Ovary (tissue), 9 donors: ENCODE measurements around the gene DNAJA3. TPM values are rescaled to one million over a fixed set of nuclear protein-coding genes. Genes with fewer than 3 reads are reported as not detected.

ENCODE experiments used
- DNase-seq, 5 donors: peaks; one replicate each; pipeline ENCODE4 v3.0.0-alpha.2; 2019 to 2020
- H3K27ac ChIP-seq, 2 donors: fragments of 200-600 bp; one replicate each; pipeline versions ENCODE4 v1.5.1 to v1.8.0; 2019 to 2022
- H3K27me3 ChIP-seq: fragments of 200-600 bp; one replicate; pipeline ENCODE4 v1.8.0; 2022
- H3K36me3 ChIP-seq: fragments of 200-600 bp; sonication (generic); one replicate; pipeline ENCODE4 v1.5.1; 2019
- H3K4me1 ChIP-seq: one replicate; pipeline ENCODE4 v1.8.1; 2013; ENCODE audit warnings: mild to moderate bottlenecking, moderate library complexity; ENCODE audit not compliant: insufficient read depth
- H3K4me3 ChIP-seq: fragments of 200-600 bp; sonication (generic); one replicate; pipeline ENCODE4 v1.5.1; 2017
- H3K9me3 ChIP-seq, 2 donors: fragments of 200-600 bp in 1 of 2; sonication (generic) in 1 of 2; one replicate each; pipeline versions ENCODE4 v1.5.1 to v1.8.1; 2013 to 2019; ENCODE audit warnings: mild to moderate bottlenecking in 1 of 2, moderate library complexity in 1 of 2
- CTCF ChIP-seq, 3 donors: fragments of 450-650 bp in 2 of 3; fragments of 200-600 bp in 1 of 3; IDR thresholded peaks; one replicate each; pipeline versions ENCODE4 v1.5.1 to v1.8.0; 2016 to 2022; ENCODE audit warnings: antibody characterized with exemption in 3 of 3, mild to moderate bottlenecking in 1 of 3
- EP300 ChIP-seq: sonication (generic); formaldehyde crosslinking; IDR thresholded peaks from one replicate; pipeline ENCODE4 v1.6.1; 2017; ENCODE audit warnings: antibody characterized with exemption
- POLR2A ChIP-seq: fragments of 450-650 bp; IDR thresholded peaks from one replicate; pipeline ENCODE4 v1.6.1; 2017; ENCODE audit warnings: antibody characterized with exemption, mild to moderate bottlenecking, moderate library complexity
- WGBS, 3 donors: extraction: QIAGEN DNeasy Blood & Tissue Kit in 1 of 3; methylation state at CpG; one replicate each; pipeline versions ENCODE4 v1.1.5 to v1.1.7; 2013 to 2017; 5-methylcytosine and 5-hydroxymethylcytosine counted together
- intact Hi-C, 4 donors: fragments of 100-400 bp; cut with DNase I; formaldehyde crosslinking; loops; one replicate each; pipeline versions ENCODE4 v1.11.0 to v1.15.1; 2022 to 2023
- polyA plus RNA-seq, 2 donors: library from polyadenylated mRNA; stranded (reverse); fragments of 200-250 nt in 1 of 2; fragments of 350-450 nt in 1 of 2; fragmentation: Illumina TruSeq in 1 of 2; extraction: RNeasy Lipid Tissue Mini Kit (QIAGEN cat#74804) in 1 of 2; gene quantifications; one replicate each; pipeline ENCODE4 v1.2.3, GENCODE V29; 2013 to 2014
- total RNA-seq, 7 donors: library from RNA; depleted of rRNA in 2 of 7; stranded (reverse); fragments of >200 nt in 2 of 7; fragmentation: NEBNext Ultra II Directional in 3 of 7; extraction: Animal tissue kit (Norgen Biotek cat#: 25700) in 3 of 7; gene quantifications; one replicate each; pipeline versions ENCODE4 v1.1.0 to v1.2.4, GENCODE V29; 2016 to 2023
- donor health status: DM: no; HTN: no; CAD: no; lungs with moderate emphysema.
- donor health status: DM: no; HTN: no; CAD: no.
- donor health status: Bipolar disorder and iron deficiency.
- donor health status: DM: yes; HTN: yes; CAD: no.
- donor health status: DM: no; HTN: no; CAD: no.
- donor health status: DM: yes; HTN: yes; CAD: no.

Gene DNAJA3
- total and polyA plus RNA-seq, 9 donors = 26.4 to 47.0 (median 35.2) TPM

GRCh38 chr16:4386451-4386805, 39.2 kb upstream of the DNAJA3 start:
- peak overlapping the region in 1 of 2 donors; percentile 1 for H3K27ac ChIP-seq
- H3K4me3 ChIP-seq = no peak overlapping the region
- H3K4me1 ChIP-seq = peaks cover 11% of the 10 kb centered on the region
- no peaks in the 10 kb centered on the region for H3K36me3 ChIP-seq
- DNase-seq = no peak
- 40 to 55% (median 43%) methylated on average over 8 of the region's 8 CpGs for WGBS, 3 donors
- intact Hi-C loops = no loop called here
- no peak for TF ChIP-seq EP300
- TF ChIP-seq CTCF (IDR thresholded peaks at IDR 0.05) = no peak
- no peak for TF ChIP-seq POLR2A
- no peaks in the 10 kb centered on the region for H3K27me3 ChIP-seq
- no peaks in the 10 kb centered on the region for H3K9me3 ChIP-seq

DNA sequence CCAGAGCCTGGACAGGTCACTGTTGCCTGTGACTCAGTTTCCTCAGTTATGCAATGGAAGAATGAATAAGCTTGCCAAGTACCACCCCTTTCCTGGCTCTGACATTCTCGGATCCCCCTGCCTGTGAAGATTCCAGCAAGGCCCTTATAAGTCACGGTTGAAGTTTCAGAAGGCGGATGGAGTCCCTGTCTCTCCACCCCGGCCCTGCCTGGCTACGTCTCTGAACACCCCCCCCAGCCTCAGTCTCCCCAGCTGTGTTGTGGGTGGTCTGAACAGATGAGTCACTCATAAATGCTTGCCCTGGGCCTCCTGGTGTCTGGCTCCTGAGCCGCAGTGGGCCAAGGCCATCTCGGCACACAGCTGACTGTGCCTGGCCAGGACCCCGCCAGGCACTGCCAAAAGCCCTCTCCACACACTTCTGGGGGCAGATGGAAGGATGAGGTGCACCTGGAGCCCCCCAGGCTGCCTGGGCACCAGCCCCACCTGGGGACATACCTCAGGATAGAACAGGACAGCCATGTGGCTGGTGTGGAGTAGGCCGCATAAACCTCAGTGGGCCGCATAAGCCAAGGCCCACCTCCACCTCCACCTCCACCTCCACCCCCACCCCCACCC, 38.6 kb upstream of the DNAJA3 start:
- no peak for TF ChIP-seq EP300
- TF ChIP-seq POLR2A = no peak
- no peak for TF ChIP-seq CTCF (IDR thresholded peaks at IDR 0.05)
- 34 to 47% (median 38%) methylated on average over 10 of the region's 10 CpGs for WGBS, 3 donors
- no peaks in the 10 kb centered on the region for H3K9me3 ChIP-seq
- no peak for DNase-seq
- H3K27me3 ChIP-seq = no peaks in the 10 kb centered on the region
- H3K4me1 ChIP-seq = peaks cover 14% of the 10 kb centered on the region
- intact Hi-C loops = no loop called here
- H3K36me3 ChIP-seq = no peaks in the 10 kb centered on the region
- no peak overlapping the region for H3K27ac ChIP-seq
- no peak overlapping the region for H3K4me3 ChIP-seq

DNA sequence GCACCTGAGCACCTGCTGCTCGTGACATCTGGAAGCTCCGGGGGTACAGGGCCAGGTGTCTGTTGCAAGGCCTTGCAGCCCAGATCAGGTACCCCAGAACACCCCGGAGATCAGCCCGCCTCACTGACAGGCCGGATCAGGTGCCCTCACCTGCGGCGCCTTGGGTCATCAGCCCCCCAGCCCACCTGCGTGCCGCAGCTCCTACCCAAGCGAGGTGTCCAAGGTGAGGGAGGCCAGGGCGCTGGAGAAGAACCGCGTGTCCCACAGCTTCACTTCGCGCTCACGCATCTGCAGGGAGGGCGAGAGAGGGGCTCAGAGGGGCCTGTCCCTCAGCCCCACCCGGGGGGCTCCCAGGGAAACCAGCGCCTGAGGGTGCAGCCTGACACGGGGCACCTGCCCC, 37.9 kb upstream of the DNAJA3 start:
- intact Hi-C loops = no loop called here
- no peaks in the 10 kb centered on the region for H3K9me3 ChIP-seq
- no peaks in the 10 kb centered on the region for H3K27me3 ChIP-seq
- H3K36me3 ChIP-seq = no peaks in the 10 kb centered on the region
- DNase-seq = no peak
- H3K4me3 ChIP-seq = no peak overlapping the region
- no peak for TF ChIP-seq POLR2A
- TF ChIP-seq EP300 = no peak
- no peak for TF ChIP-seq CTCF (IDR thresholded peaks at IDR 0.05)
- no peak overlapping the region for H3K27ac ChIP-seq
- WGBS, 3 donors = 87 to 92% (median 90%) methylated on average over 20 of the region's 20 CpGs
- peaks cover 20% of the 10 kb centered on the region for H3K4me1 ChIP-seq

GRCh38 chr16:4388271-4389021, 37.2 kb upstream of the DNAJA3 start:
- no peak overlapping the region for H3K4me3 ChIP-seq
- TF ChIP-seq POLR2A = no peak
- no peak for TF ChIP-seq EP300
- no peak for TF ChIP-seq CTCF (IDR thresholded peaks at IDR 0.05)
- H3K4me1 ChIP-seq = peaks cover 20% of the 10 kb centered on the region
- H3K27ac ChIP-seq = no peak overlapping the region
- H3K27me3 ChIP-seq = no peaks in the 10 kb centered on the region
- DNase-seq = no peak
- no peaks in the 10 kb centered on the region for H3K9me3 ChIP-seq
- no peaks in the 10 kb centered on the region for H3K36me3 ChIP-seq
- 72 to 83% (median 78%) methylated on average over 16 to 19 of the region's 19 CpGs for WGBS, 3 donors
- intact Hi-C loops = no loop called here
